ENCODE measurements around the gene BOLA1. TPM values are rescaled to one million over a fixed set of nuclear protein-coding genes. Genes with fewer than 3 reads are reported as not detected.

Gene BOLA1
- total RNA-seq, 1 donor from 2014 or later, result 12.1 TPM

GRCh38 chr1:149928401-149928724, 29.0 kb downstream of the BOLA1 start:
- H3K27ac Mint-ChIP-seq, result peak overlapping the region; percentile 99
- H3K9me3 Mint-ChIP-seq (ENCODE audit: low read depth), result no peaks in the 10 kb centered on the region
- peaks cover 20% of the 10 kb centered on the region for H3K36me3 Mint-ChIP-seq (ENCODE audit: insufficient read depth)
- H3K4me1 Mint-ChIP-seq (ENCODE audit: low read depth), result peaks cover 13% of the 10 kb centered on the region
- H3K27me3 Mint-ChIP-seq, result peaks cover 6% of the 10 kb centered on the region
- TF ChIP-seq CTCF (IDR thresholded peaks at IDR 0.05; ENCODE audit: unreplicated experiment), result no peak
- H3K4me3 Mint-ChIP-seq (ENCODE audit: low read depth), result peak overlapping the region; percentile 91
- no peak for DNase-seq (ENCODE audit: low spot score, unreplicated experiment)

- Mint-ChIP-seq H3K4me1 (ENCODE audit: low read depth) (peaks cover 13% of the 10 kb centered on the region), H3K4me3 (ENCODE audit: low read depth) (no peak overlapping the region), H3K27me3 (peaks cover 6% of the 10 kb centered on the region), H3K9me3 (ENCODE audit: low read depth) (no peaks in the 10 kb centered on the region), H3K27ac (peak overlapping the region; percentile 10), H3K36me3 (ENCODE audit: insufficient read depth) (peaks cover 10% of the 10 kb centered on the region)
- DNase-seq (ENCODE audit: low spot score, unreplicated experiment), result no peak
- no peak for TF ChIP-seq CTCF (IDR thresholded peaks at IDR 0.05; ENCODE audit: unreplicated experiment)
Observed at GRCh38 chr1:149929856-149930255, 30.5 kb downstream of the BOLA1 start.

- peaks cover 15% of the 10 kb centered on the region for H3K4me1 Mint-ChIP-seq (ENCODE audit: low read depth)
- H3K36me3 Mint-ChIP-seq (ENCODE audit: insufficient read depth), result peaks cover under 1% of the 10 kb centered on the region
- H3K9me3 Mint-ChIP-seq (ENCODE audit: low read depth), result no peaks in the 10 kb centered on the region
- no peak overlapping the region for H3K4me3 Mint-ChIP-seq (ENCODE audit: low read depth)
- H3K27ac Mint-ChIP-seq, result no peak overlapping the region
- DNase-seq (ENCODE audit: low spot score, unreplicated experiment), result no peak
- TF ChIP-seq CTCF (IDR thresholded peaks at IDR 0.05; ENCODE audit: unreplicated experiment), result no peak
- peaks cover 11% of the 10 kb centered on the region for H3K27me3 Mint-ChIP-seq
Observed at GRCh38 chr1:149931212-149931790, 31.9 kb downstream of the BOLA1 start.

GRCh38 chr1:149932474-149932873, 33.1 kb downstream of the BOLA1 start:
- TF ChIP-seq CTCF (IDR thresholded peaks at IDR 0.05; ENCODE audit: unreplicated experiment), result no peak
- Mint-ChIP-seq H3K27me3 (peaks cover 16% of the 10 kb centered on the region), H3K9me3 (ENCODE audit: low read depth) (no peaks in the 10 kb centered on the region), H3K27ac (no peak overlapping the region), H3K4me3 (ENCODE audit: low read depth) (no peak overlapping the region), H3K4me1 (ENCODE audit: low read depth) (peaks cover 27% of the 10 kb centered on the region), H3K36me3 (ENCODE audit: insufficient read depth) (no peaks in the 10 kb centered on the region)
- no peak for DNase-seq (ENCODE audit: low spot score, unreplicated experiment)

GRCh38 chr1:149933208-149933607, 33.8 kb downstream of the BOLA1 start:
- no peak overlapping the region for H3K27ac Mint-ChIP-seq
- peaks cover 16% of the 10 kb centered on the region for H3K27me3 Mint-ChIP-seq
- peaks cover 29% of the 10 kb centered on the region for H3K4me1 Mint-ChIP-seq (ENCODE audit: low read depth)
- H3K36me3 Mint-ChIP-seq (ENCODE audit: insufficient read depth), result no peaks in the 10 kb centered on the region
- DNase-seq (ENCODE audit: low spot score, unreplicated experiment), result no peak
- H3K4me3 Mint-ChIP-seq (ENCODE audit: low read depth), result no peak overlapping the region
- no peak for TF ChIP-seq CTCF (IDR thresholded peaks at IDR 0.05; ENCODE audit: unreplicated experiment)
- H3K9me3 Mint-ChIP-seq (ENCODE audit: low read depth), result no peaks in the 10 kb centered on the region
